HEK293 (cell line): ENCODE measurements around the gene HOXB4.

Experiments
- CTCF ChIA-PET: fragments of 350-600 bp; formaldehyde crosslinking; extraction: SDS; loops from one replicate; lab custom pipeline; 2021; ENCODE audit warnings: antibody characterized with exemption; lab: Yijun Ruan, JAX
- POLR2A ChIA-PET: fragments of 300-600 bp; formaldehyde crosslinking; extraction: SDS; loops from one replicate; lab custom pipeline; 2020; ENCODE audit warnings: antibody characterized with exemption, inconsistent platforms; lab: Yijun Ruan, JAX
- H3K27ac ChIP-seq: fragments of 200-500 bp; sonication (Bioruptor generic); 2 replicates; pipeline ENCODE4 v1.5.1; 2014; ENCODE audit warnings: low read depth, low read length, control low read depth, inconsistent platforms; ENCODE audit errors: extremely low read depth
- H3K36me3 ChIP-seq, 2 experiments: fragments of 200-500 bp in 1 of 2; sonication (Bioruptor generic) in 1 of 2; 1 replicate in 1 of 2; 2 replicates in 1 of 2; pipeline ENCODE4 v1.5.1; 2014 to 2017; ENCODE audit warnings: inconsistent platforms in 2 of 2, low read length in 2 of 2; ENCODE audit not compliant: control insufficient read depth in 2 of 2, insufficient read depth in 1 of 2
- H3K4me1 ChIP-seq: fragments of 200-500 bp; sonication (Bioruptor generic); 2 replicates; pipeline ENCODE4 v1.5.1; 2014; ENCODE audit warnings: mild to moderate bottlenecking, low read length, inconsistent platforms; ENCODE audit not compliant: control insufficient read depth, insufficient read depth
- H3K4me3 ChIP-seq: 2 replicates; pipeline ENCODE4 v1.5.1; 2011; ENCODE audit warnings: low read depth, mild to moderate bottlenecking, control low read depth, low read length, moderate library complexity
- H3K9me3 ChIP-seq: fragments of 200-500 bp; sonication (Bioruptor generic); 2 replicates; pipeline ENCODE4 v1.5.1; 2014; ENCODE audit warnings: low read depth, low read length, inconsistent platforms; ENCODE audit not compliant: control insufficient read depth, insufficient read depth
- BCL11A ChIP-seq: fragments of 450-650 bp; formaldehyde crosslinking; IDR thresholded peaks from 2 replicates; pipeline ENCODE4 v1.5.1; 2016; ENCODE audit warnings: low read depth, missing biosample characterization, missing genetic modification characterization
- EGR2 ChIP-seq: fragments of 450-650 bp; formaldehyde crosslinking; IDR thresholded peaks from 2 replicates; pipeline ENCODE4 v1.5.1; 2016; ENCODE audit warnings: low read depth, missing biosample characterization, missing genetic modification characterization
- GLIS1 ChIP-seq: fragments of 450-650 bp; formaldehyde crosslinking; IDR thresholded peaks from 2 replicates; pipeline ENCODE4 v1.5.1; 2016; ENCODE audit warnings: missing biosample characterization, missing genetic modification characterization
- GLIS2 ChIP-seq: fragments of 450-650 bp; formaldehyde crosslinking; IDR thresholded peaks from 2 replicates; pipeline ENCODE4 v1.5.1; 2016; ENCODE audit warnings: missing biosample characterization, missing genetic modification characterization
- HOXC10 ChIP-seq: sonication (generic); formaldehyde crosslinking; IDR thresholded peaks from 2 replicates; pipeline ENCODE4 v1.8.1; 2023; ENCODE audit warnings: mild to moderate bottlenecking, missing genetic modification reagents
- KLF17 ChIP-seq: fragments of 450-650 bp; formaldehyde crosslinking; IDR thresholded peaks from 2 replicates; pipeline ENCODE4 v1.5.1; 2016; ENCODE audit warnings: missing biosample characterization, missing genetic modification characterization
- KLF8 ChIP-seq: fragments of 450-650 bp; formaldehyde crosslinking; IDR thresholded peaks from 2 replicates; pipeline ENCODE4 v1.5.1; 2016; ENCODE audit warnings: missing biosample characterization, missing genetic modification characterization
- PRDM10 ChIP-seq: fragments of 450-650 bp; formaldehyde crosslinking; IDR thresholded peaks from 2 replicates; pipeline ENCODE4 v1.5.1; 2016; ENCODE audit warnings: missing biosample characterization, missing genetic modification characterization
- REPIN1 ChIP-seq: fragments of 450-650 bp; formaldehyde crosslinking; IDR thresholded peaks from 2 replicates; pipeline ENCODE4 v1.5.1; 2017; ENCODE audit warnings: missing biosample characterization, missing genetic modification characterization, low read depth
- SP7 ChIP-seq: fragments of 450-650 bp; formaldehyde crosslinking; IDR thresholded peaks from 2 replicates; pipeline ENCODE4 v1.5.1; 2016; ENCODE audit warnings: missing biosample characterization, missing genetic modification characterization
- ZFHX2 ChIP-seq: fragments of 450-650 bp; formaldehyde crosslinking; conservative IDR thresholded peaks from 2 replicates; pipeline ENCODE4 v1.5.1; 2016; ENCODE audit warnings: missing biosample characterization, missing genetic modification characterization
- ZFP37 ChIP-seq: fragments of 450-650 bp; formaldehyde crosslinking; IDR thresholded peaks from 2 replicates; pipeline ENCODE4 v1.5.1; 2016; ENCODE audit warnings: missing biosample characterization, missing genetic modification characterization
- ZNF157 ChIP-seq: fragments of 450-650 bp; formaldehyde crosslinking; IDR thresholded peaks from 2 replicates; pipeline ENCODE4 v1.5.1; 2016; ENCODE audit warnings: missing biosample characterization, missing genetic modification characterization
- ZNF184 ChIP-seq: fragments of 450-650 bp; IDR thresholded peaks from 2 replicates; pipeline ENCODE4 v1.5.1; 2018; ENCODE audit warnings: missing biosample characterization, mild to moderate bottlenecking, missing genetic modification characterization
- ZNF19 ChIP-seq: fragments of 450-650 bp; formaldehyde crosslinking; IDR thresholded peaks from 2 replicates; pipeline ENCODE4; 2016; ENCODE audit warnings: missing biosample characterization, missing genetic modification characterization, low read depth
- ZNF223 ChIP-seq: fragments of 450-650 bp; formaldehyde crosslinking; IDR thresholded peaks from 2 replicates; pipeline ENCODE4 v1.5.1; 2016; ENCODE audit warnings: missing biosample characterization, missing genetic modification characterization
- ZNF335 ChIP-seq: fragments of 450-650 bp; formaldehyde crosslinking; conservative IDR thresholded peaks from 2 replicates; pipeline ENCODE4 v1.5.1; 2016; ENCODE audit warnings: missing biosample characterization, missing genetic modification characterization
- ZNF341 ChIP-seq: fragments of 450-650 bp; formaldehyde crosslinking; IDR thresholded peaks from 2 replicates; pipeline ENCODE4; 2016; ENCODE audit warnings: low read depth, missing biosample characterization, missing genetic modification characterization
- ZNF510 ChIP-seq: fragments of 450-650 bp; formaldehyde crosslinking; IDR thresholded peaks from 2 replicates; pipeline ENCODE4 v1.5.1; 2018; ENCODE audit warnings: mild to moderate bottlenecking, missing genetic modification characterization, missing biosample characterization; ENCODE audit not compliant: insufficient replicate concordance
- ZNF513 ChIP-seq: fragments of 450-650 bp; IDR thresholded peaks from 2 replicates; pipeline ENCODE4 v1.5.1; 2018; ENCODE audit warnings: missing biosample characterization, missing genetic modification characterization
- ZNF585B ChIP-seq: fragments of 450-650 bp; formaldehyde crosslinking; IDR thresholded peaks from 2 replicates; pipeline ENCODE4 v1.5.1; 2016; ENCODE audit warnings: missing biosample characterization, missing genetic modification characterization
- ZNF791 ChIP-seq: fragments of 450-650 bp; formaldehyde crosslinking; IDR thresholded peaks from 2 replicates; pipeline ENCODE4 v1.5.1; 2016; ENCODE audit warnings: missing biosample characterization, missing genetic modification characterization
- ZNF792 ChIP-seq: fragments of 450-650 bp; formaldehyde crosslinking; IDR thresholded peaks from 2 replicates; pipeline ENCODE4 v1.5.1; 2016; ENCODE audit warnings: missing biosample characterization, missing genetic modification characterization
- ZSCAN18 ChIP-seq: fragments of 450-650 bp; formaldehyde crosslinking; IDR thresholded peaks from 2 replicates; pipeline ENCODE4 v1.5.1; 2016; ENCODE audit warnings: missing biosample characterization, missing genetic modification characterization

HOXB4 gene

GRCh38 chr17:48544349-48545021 lies 33.7 kb downstream of the HOXB4 start (continued):
- peak; percentile 70; the same call in 1 of the 2 replicates for TF ChIP-seq ZNF513
- TF ChIP-seq ZNF223 (tag by site-specific recombination), result no peak
- no peak for TF ChIP-seq ZNF510 (tag by site-specific recombination)
- TF ChIP-seq ZNF19 (tag by site-specific recombination), result no peak
- TF ChIP-seq HOXC10 (CRISPR knock-in tag), result no peak

- peak overlapping the region; percentile 100 for H3K27ac ChIP-seq
- CTCF ChIA-PET, result interaction anchor here (0.6 to 2.6 kb wide), 4 partner anchors 21 to 109 kb away, joined by 3 to 9 read pairs (median 3); no protein-coding TSS in a partner anchor
These were observed 34.2 kb downstream of the HOXB4 start for GRCh38 chr17:48543854-48544348.

More at GRCh38 chr17:48543854-48544348, 34.2 kb downstream of the HOXB4 start:
- POLR2A ChIA-PET, result interaction anchor here (0.5 to 2.3 kb wide), 5 partner anchors 12 to 245 kb away, joined by 3 to 17 read pairs (median 3); partner anchors contain the start of gene HOXB4
- H3K36me3 ChIP-seq, result peaks cover 0 to 11% of the 10 kb centered on the region in 2 experiments; a peak in 1 of 3 replicates
- H3K9me3 ChIP-seq, result no peaks in the 10 kb centered on the region
- no peak for TF ChIP-seq KLF17 (tag by site-specific recombination)
- no peak for TF ChIP-seq ZNF792 (tag by site-specific recombination)
- TF ChIP-seq EGR2 (tag by site-specific recombination), result peak; percentile 33
- peak; percentile 55 for TF ChIP-seq ZFHX2 (tag by site-specific recombination)
- no peak for TF ChIP-seq ZNF341 (tag by site-specific recombination)
- peak; percentile 98 for TF ChIP-seq PRDM10
- no peak for TF ChIP-seq ZNF585B
- TF ChIP-seq ZFP37 (tag by site-specific recombination), result no peak
- TF ChIP-seq KLF8, result peak; percentile 15; the same call in 1 of the 2 replicates
- no peak for TF ChIP-seq BCL11A (tag by site-specific recombination)
- TF ChIP-seq ZNF335 (tag by site-specific recombination), result peak; percentile 30; the same call in 1 of the 2 replicates
- TF ChIP-seq GLIS2 (tag by site-specific recombination), result peak; percentile 86
- no peak for TF ChIP-seq REPIN1 (tag by site-specific recombination)
- TF ChIP-seq ZSCAN18 (tag by site-specific recombination), result no peak
- TF ChIP-seq ZNF184 (tag by site-specific recombination), result no peak
- TF ChIP-seq GLIS1, result peak; percentile 39
- no peak for TF ChIP-seq ZNF791 (tag by site-specific recombination)
- TF ChIP-seq SP7 (tag by site-specific recombination), result no peak
- TF ChIP-seq ZNF157 (tag by site-specific recombination), result no peak
- peaks cover 41% of the 10 kb centered on the region for H3K4me1 ChIP-seq
- peak overlapping the region; percentile 79 for H3K4me3 ChIP-seq
